Measurements from ENCODE around the gene LINC01488. TPM values are rescaled to one million over a fixed set of nuclear protein-coding genes. Genes with fewer than 3 reads are reported as not detected.

LINC01488 gene
- polyA plus RNA-seq, 3 donors from 2014 or later, result not detected

DNA sequence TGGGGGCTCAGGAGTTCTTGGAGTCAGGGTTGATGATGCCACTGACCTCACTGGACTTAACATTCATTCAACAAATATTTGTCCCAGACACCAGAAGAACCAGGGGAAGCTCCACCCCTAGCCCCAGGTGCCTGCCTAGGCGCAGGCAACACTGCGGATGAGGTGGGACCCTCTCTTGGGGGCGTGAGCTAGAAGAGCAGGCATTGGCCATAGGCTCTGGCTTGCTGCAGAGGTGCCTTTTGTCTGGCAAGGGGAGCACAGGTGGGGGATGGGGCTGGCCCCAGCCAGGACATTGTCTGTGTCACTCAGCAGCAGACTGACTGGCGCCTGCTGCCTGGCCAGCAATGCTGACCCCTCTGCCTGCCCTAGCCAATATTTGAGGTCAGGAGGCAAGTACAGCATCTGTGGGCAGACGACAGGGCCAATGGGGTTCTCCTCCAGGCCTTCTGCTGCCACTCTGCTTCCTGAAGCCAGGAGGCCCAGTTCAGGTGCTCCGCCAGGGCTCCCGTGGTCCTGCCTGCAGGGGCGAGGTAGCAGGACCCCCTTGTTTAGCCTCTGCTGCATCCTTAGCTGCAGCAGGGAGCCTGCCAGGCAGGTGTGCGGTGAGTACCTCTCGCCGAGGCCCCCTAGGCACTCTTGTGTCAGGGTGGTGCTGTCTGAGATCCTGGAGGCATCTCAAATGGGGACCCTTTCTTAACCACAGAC is 4.0 kb downstream of the LINC01488 start:
- Mint-ChIP-seq H3K27me3 (ENCODE audit: low read depth in 3 of 3) (peaks cover 0 to 1% (median 0%) of the 10 kb centered on the region in 3 donors), H3K9me3 (no peaks in the 10 kb centered on the region), H3K4me3 (no peak overlapping the region), H3K27ac (no peak overlapping the region), H3K4me1 (no peaks in the 10 kb centered on the region), H3K36me3 (no peaks in the 10 kb centered on the region)
- no peak for DNase-seq

DNA sequence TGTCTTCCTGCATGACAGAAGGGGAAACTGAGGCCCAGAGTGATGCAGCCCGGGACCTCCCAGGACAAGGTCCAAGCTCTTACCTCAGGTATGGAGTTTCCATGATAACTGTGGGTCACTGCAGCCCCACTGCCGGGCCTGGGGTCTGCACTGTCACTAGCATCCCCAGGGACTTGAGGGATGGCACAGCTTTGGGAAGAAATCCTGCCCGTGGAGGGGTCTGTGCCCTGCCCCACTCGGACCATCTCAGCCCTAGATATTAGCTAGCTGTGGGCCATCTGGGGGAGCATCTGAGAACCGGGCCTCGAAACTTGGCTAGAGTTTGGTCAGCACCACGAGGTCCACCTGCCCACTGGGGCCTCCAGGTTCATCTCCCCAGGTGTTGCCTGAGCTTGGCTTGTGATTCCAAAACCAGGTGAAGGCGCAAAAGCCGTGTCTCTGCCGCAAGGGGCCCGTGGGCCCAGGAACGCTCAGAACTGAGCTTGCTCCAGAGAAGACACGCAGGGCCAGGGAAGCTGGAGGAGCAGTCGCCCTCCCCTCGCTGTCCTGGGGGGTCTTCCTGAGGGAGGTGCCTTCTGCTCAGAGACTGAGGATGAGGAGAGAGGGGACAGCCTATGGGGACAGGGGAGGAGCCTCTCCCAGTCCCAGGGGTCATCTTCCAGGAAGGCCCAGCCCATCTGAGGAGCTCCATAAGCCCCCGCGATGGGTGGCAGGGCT is 4.8 kb downstream of the LINC01488 start:
- Mint-ChIP-seq H3K36me3 (no peaks in the 10 kb centered on the region), H3K4me1 (no peaks in the 10 kb centered on the region), H3K4me3 (no peak overlapping the region), H3K27me3 (ENCODE audit: low read depth in 3 of 3) (peaks cover 0 to 1% (median 0%) of the 10 kb centered on the region in 3 donors), H3K27ac (no peak overlapping the region), H3K9me3 (no peaks in the 10 kb centered on the region)
- DNase-seq, result no peak

DNA sequence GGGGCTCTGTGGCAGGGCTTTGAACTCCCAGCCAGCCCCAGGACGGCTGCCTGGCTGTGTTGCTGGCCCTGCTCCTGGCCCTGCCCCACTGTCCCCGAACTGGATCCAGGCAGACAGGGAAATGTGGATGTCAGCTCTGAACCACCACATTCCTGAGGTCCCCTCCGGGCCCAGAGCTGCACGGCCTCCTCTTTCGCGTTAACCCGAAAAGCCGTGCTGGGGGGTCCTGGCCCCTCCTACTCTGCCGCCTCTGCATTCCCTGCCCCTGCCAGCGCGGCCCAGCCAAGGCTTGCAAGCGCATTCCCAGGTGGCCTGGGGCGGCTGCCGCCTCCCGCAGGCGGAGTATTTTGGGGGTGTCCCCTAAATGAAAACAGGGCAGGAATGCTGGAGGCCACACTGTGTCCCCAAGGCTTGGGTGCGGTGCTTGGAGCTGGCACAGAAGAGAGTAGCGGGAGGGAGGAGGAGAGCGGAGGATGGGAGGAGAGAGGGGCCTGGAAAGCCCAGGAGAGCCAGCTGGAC is 5.4 kb downstream of the LINC01488 start:
- Mint-ChIP-seq H3K9me3 (no peaks in the 10 kb centered on the region), H3K27me3 (ENCODE audit: low read depth in 3 of 3) (peaks cover 0 to 1% (median 0%) of the 10 kb centered on the region in 3 donors), H3K36me3 (no peaks in the 10 kb centered on the region), H3K27ac (no peak overlapping the region), H3K4me1 (no peaks in the 10 kb centered on the region), H3K4me3 (no peak overlapping the region)
- no peak for DNase-seq

DNA sequence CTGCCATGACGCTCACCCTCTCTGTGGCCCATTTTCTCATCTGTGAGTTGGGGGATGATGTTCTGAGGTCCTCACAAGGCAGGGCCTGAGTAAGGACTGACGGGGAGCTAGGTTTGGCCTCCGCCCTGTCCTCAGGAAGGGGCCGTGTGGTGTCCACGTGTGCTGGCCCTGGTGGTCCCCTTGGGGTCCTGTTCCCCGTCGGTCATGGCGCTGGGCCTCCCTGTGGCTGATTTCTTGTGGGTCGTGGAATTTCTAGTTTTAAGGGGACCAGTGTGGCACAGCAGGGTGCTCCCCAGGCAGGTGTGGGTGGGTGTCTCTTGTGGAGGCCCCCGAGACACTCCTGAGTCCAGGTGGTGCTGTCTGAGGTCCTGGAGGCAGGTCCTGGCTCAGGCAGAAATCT is 5.9 kb downstream of the LINC01488 start:
- Mint-ChIP-seq H3K4me3 (no peak overlapping the region), H3K4me1 (no peaks in the 10 kb centered on the region), H3K27me3 (ENCODE audit: low read depth in 3 of 3) (peaks cover 0 to 1% (median 0%) of the 10 kb centered on the region in 3 donors), H3K36me3 (no peaks in the 10 kb centered on the region), H3K9me3 (no peaks in the 10 kb centered on the region), H3K27ac (no peak overlapping the region)
- DNase-seq, result no peak

DNA sequence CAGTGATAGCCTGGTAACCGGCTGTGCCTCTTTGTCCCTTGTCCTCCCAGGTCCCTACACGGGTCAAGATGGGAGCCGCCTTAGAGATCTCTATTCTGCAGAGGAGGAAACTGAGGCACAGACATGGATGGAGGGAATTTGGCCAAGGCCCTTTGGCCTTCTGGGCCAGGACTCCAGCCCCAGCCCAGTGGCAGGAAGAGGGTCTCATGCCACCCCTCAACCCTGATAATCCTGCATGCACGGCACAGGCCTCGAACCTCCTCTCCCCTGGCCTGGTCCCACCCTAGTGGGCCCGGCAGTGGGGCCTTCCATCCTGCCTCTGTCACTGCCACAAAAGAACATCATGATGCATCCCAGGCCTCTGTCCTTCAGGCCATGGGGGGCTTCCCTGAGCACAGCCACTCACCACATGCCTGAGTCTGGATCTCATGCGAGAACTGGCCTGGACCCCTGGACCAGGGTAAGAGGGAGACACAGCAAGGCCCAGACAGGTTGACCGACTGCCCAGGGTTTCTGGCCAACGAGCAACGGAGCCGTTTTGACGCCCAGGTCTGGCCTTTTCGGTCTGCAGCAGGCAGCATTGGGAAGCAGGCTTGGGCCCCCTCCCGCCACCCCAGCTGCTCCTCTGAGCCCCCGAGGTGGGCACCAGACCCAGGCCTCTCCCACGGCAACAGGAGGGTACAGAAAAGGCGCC is 6.5 kb downstream of the LINC01488 start:
- Mint-ChIP-seq H3K4me3 (no peak overlapping the region), H3K27me3 (ENCODE audit: low read depth in 3 of 3) (peaks cover 0 to 1% (median 0%) of the 10 kb centered on the region in 3 donors), H3K9me3 (no peaks in the 10 kb centered on the region), H3K36me3 (no peaks in the 10 kb centered on the region), H3K4me1 (no peaks in the 10 kb centered on the region), H3K27ac (no peak overlapping the region)
- DNase-seq, result no peak

DNA sequence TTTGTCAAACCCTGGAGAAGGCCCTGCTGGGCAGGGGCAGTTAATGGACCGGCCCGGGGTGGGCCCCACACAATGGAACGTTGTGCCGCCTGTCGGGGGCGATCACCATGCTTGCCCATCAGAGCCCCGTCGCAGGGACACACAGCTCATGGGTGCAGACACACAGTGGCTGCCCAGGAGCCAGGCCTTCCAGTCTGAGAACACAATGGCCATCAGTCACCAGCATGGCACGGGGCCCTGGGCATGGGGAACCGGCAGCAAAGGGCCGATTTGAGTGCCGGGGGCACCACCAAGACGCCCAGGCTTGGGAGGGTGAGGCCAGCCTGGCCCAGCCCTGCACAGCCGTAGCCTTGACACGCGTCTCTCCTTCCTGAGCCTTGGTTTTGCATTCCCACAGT is 7.1 kb downstream of the LINC01488 start:
- Mint-ChIP-seq H3K4me3 (no peak overlapping the region), H3K27me3 (ENCODE audit: low read depth in 3 of 3) (peaks cover 0 to 2% (median 0%) of the 10 kb centered on the region in 3 donors), H3K9me3 (no peaks in the 10 kb centered on the region), H3K4me1 (no peaks in the 10 kb centered on the region), H3K27ac (no peak overlapping the region), H3K36me3 (no peaks in the 10 kb centered on the region)
- DNase-seq, result no peak

DNA sequence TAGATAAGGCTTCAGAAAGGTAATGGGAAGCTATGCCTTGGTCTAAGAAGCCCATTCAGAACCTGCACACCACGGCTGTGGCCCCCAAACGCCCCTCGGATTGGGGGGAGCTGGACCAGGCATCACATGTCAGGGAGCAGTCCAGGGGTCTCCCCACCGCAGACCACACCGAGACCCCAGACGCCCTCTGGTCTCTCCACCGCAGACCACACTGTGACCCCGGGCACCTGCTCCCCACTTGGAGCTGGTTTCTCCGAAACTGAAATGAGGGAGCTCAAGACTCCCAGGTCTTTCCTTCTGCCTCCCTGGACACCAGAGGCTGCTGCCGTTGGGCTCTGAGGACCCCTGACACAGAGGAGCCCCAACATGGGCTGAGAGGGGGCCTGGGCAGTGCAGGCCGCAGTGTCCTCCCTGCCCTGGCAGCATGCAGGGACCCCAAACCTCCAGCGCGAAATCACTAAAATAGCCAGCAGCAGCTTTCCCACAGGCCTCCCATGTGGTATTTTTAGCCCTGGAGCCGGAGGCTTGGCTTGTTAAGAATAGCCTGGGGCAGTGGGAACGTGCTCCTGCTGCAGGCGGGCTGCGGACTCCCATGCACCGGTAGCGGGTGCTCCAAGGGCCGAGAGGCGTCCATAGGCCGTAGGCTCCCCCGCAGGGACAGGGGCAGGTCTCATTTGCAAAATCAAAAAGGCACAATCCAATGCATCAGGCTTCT is 7.7 kb downstream of the LINC01488 start:
- no peak overlapping the region for H3K27ac Mint-ChIP-seq
- DNase-seq, result no peak
- peaks cover 0 to 3% (median 0%) of the 10 kb centered on the region in 3 donors for H3K27me3 Mint-ChIP-seq (ENCODE audit: low read depth in 3 of 3)
- H3K4me3 Mint-ChIP-seq, result no peak overlapping the region
- no peaks in the 10 kb centered on the region for H3K4me1 Mint-ChIP-seq
- H3K9me3 Mint-ChIP-seq, result no peaks in the 10 kb centered on the region
- no peaks in the 10 kb centered on the region for H3K36me3 Mint-ChIP-seq

DNA sequence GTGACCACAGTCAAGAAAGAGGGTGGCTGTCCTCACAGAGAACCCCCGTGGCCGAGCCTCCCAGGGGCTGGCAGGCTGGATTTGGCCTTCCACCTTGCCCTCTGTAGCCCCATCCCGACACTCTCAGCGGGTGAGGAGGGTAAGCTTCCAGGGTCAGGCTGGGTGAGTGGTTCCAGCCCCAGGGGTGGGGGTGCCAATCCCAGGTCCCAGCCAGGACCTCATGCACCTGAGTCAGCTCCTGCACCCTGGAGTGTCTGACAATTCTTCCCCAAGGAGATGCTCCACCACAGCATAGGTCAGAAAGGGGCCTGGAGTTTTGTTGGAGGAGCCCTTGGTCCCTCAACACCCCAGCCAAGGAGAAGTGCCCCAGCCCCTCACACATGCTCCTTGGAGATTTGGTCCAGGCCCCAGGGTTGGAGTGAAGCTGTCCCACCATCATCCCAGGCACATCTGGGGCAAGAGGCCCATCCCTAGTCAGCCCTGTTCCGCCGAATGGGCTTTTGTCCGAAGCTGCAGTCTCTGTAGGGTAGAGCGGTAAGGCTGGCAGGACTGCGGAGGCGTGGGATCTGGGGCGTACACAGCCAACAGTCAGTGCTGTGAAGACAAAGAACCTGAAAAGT is 8.4 kb downstream of the LINC01488 start:
- H3K4me3 Mint-ChIP-seq, result no peak overlapping the region
- H3K4me1 Mint-ChIP-seq, result no peaks in the 10 kb centered on the region
- no peaks in the 10 kb centered on the region for H3K36me3 Mint-ChIP-seq
- no peak overlapping the region for H3K27ac Mint-ChIP-seq
- no peak for DNase-seq
- no peaks in the 10 kb centered on the region for H3K9me3 Mint-ChIP-seq
- H3K27me3 Mint-ChIP-seq (ENCODE audit: low read depth in 3 of 3), result peaks cover 0 to 1% (median 1%) of the 10 kb centered on the region in 3 donors

DNA sequence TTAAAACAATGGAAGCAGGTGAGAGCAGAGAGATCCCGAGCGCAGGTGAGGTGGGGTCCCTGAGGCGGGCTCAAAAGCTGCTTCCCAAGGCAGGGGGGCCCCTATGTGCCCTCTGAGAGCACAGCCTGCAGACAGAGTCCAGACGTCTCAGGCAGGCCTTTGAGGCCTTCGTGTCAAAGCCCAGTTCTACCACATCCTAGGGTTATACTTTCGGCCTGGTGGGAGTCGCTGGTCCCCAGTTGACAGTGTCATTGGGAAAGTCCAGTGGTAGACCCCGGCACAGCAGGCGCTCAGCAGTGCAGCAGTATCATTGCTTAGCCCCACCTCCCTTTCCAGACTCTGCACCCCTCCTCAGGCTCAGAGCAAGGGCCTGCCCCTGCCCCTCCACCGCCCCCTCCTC is 9.1 kb downstream of the LINC01488 start:
- no peaks in the 10 kb centered on the region for H3K9me3 Mint-ChIP-seq
- H3K4me1 Mint-ChIP-seq, result no peaks in the 10 kb centered on the region
- no peak overlapping the region for H3K4me3 Mint-ChIP-seq
- H3K36me3 Mint-ChIP-seq, result no peaks in the 10 kb centered on the region
- H3K27me3 Mint-ChIP-seq (ENCODE audit: low read depth in 3 of 3), result peaks cover 0 to 1% (median 1%) of the 10 kb centered on the region in 3 donors
- DNase-seq, result no peak
- H3K27ac Mint-ChIP-seq, result no peak overlapping the region

DNA sequence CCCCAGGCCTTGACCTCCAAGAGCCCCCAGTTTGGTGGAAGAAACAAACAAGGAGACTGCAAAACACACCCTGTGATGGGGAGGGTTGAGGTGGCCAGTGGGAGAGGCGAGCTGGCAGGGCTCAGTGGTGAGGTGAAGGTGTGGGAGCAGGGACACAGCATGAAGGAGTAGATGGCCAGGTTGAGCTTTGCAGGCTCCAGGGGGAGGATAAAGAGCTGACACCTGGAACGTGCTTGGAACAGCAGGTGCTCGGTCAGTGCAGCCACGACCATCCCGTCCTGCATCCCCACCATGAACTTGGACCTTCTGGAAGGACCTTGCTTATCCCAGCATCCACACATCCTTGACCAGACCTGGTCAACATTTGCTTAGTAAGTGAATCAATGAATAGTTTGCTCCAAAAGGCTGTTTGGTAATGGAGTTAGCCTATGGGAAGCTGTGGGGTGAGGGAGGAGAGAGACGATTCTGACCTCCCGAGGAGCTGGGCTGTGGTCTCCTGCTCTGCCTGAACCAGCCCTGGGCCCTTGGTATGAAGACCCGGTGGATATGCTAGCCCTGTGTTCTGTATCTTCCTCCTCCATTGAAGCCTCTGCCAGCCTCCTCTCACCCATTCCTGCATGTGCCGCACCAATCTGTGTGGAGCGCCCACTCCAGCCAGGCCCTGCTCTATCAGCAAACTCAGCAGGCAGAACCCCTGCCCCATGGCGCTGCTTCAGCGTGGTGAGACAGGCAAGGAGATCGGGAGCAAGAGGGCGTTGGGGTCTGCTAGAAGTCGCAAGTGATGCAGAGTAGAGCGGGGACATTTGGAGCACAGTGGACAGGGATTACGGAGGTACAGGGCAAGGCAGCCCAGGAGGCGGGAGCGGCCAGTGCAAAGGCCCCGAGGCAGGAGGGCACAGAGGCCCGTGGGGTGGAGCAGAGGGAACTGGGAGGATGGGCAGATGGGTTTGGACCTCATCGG is 9.9 kb downstream of the LINC01488 start:
- peak overlapping the region in 1 of 6 donors; percentile 65 for H3K27ac Mint-ChIP-seq
- H3K4me1 Mint-ChIP-seq, result no peaks in the 10 kb centered on the region
- DNase-seq, result no peak
- no peaks in the 10 kb centered on the region for H3K36me3 Mint-ChIP-seq
- H3K27me3 Mint-ChIP-seq (ENCODE audit: low read depth in 3 of 3), result peaks cover under 1 to 1% (median 1%) of the 10 kb centered on the region in 3 donors
- no peak overlapping the region for H3K4me3 Mint-ChIP-seq
- H3K9me3 Mint-ChIP-seq, result no peaks in the 10 kb centered on the region

DNA sequence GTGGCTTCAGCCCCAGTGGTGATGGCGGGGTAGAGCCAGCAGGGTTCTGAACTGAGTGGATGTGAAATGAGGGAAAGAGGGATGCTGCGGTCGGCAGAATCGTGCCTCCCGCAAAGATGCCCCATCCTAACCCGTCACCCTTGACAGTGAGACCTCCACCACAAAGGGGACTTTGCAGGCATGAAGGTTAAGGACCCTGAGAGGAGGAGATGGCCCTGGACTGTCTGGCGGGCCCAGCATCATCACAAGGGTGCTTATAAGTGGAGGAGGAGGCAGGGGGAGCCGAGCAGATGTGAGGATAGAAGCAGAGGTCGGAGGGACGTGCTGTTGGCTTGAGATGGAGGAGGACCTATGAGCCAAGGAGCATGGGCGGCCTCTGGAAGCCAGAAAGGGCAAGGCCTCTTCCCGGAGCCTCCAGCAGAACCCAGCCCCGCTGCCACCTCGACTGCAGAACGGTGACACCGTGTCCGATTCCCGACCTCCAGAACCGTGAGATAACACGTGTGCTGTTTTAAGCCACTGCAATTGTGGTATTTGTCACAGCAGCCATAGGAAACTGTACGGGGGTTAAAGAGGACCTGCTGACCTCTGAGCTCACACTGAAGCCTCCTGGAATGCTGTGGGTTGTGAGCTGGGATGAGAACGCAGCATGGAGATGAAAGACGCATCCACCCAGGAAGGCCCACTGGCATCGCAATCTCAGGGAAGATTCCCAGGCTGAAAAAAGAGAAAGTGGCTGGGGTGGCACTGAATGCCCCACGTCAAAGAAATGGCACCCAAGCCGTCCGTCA is 10.9 kb downstream of the LINC01488 start:
- Mint-ChIP-seq H3K4me3 (no peak overlapping the region), H3K4me1 (no peaks in the 10 kb centered on the region), H3K9me3 (no peaks in the 10 kb centered on the region), H3K27ac (no peak overlapping the region), H3K27me3 (ENCODE audit: low read depth in 3 of 3) (peaks cover 1 to 2% (median 1%) of the 10 kb centered on the region in 3 donors), H3K36me3 (no peaks in the 10 kb centered on the region)
- no peak for DNase-seq
